K562 (cell line): ENCODE data around the gene CCDC9. TPM values are rescaled to one million over a fixed set of nuclear protein-coding genes. Genes with fewer than 3 reads are reported as not detected.

Experiments used
- ATAC-seq: fragments of 200-7000 bp; cut with Tn5 transposase; 3 replicates; pipeline ENCODE4 v1.9.1; 2020; ENCODE audit warnings: moderate library complexity
- BruUV-seq: library from RNA; stranded (reverse); fragments of 400-500 nt; replicated peaks from 2 replicates; lab custom pipeline; 2021; lab: Mats Ljungman, UMichigan
- CTCF ChIA-PET: fragments of 300-600 bp; formaldehyde crosslinking; extraction: SDS; loops from one replicate; lab custom pipeline; 2021; ENCODE audit warnings: low intra/inter-chr PET ratio; lab: Yijun Ruan, JAX
- POLR2A ChIA-PET: fragments of 300-600, 350-650 bp; sonication (Branson Sonifier 250); formaldehyde crosslinking; extraction: SDS; loops from one replicate; lab custom pipeline; 2021; ENCODE audit warnings: antibody characterized with exemption, inconsistent platforms; lab: Yijun Ruan, JAX
- DNase-seq, 4 experiments: peaks; one replicate each; pipeline versions ENCODE4 v3.0.0 to v3.0.0-alpha.2; 2011 to 2018; ENCODE audit warnings: low spot score in 3 of 4, mixed read lengths in 3 of 4; ENCODE audit errors: extremely low read depth in 1 of 4
- FAIRE-seq: peaks from 2 replicates; lab custom pipeline; 2011; peaks lifted over from hg19 to GRCh38; lab: Jason Lieb, UNC
- H2AFZ ChIP-seq: 2 replicates; pipeline ENCODE4 v1.6.0; 2011; ENCODE audit warnings: low read depth, low read length, control low read depth, inconsistent platforms
- H3K27ac ChIP-seq: fragments of 200-600 bp; 3 replicates; pipeline ENCODE4 v1.8.0; 2011; ENCODE audit warnings: low read depth, mild to moderate bottlenecking, control low read depth, inconsistent platforms, low read length, moderate library complexity, mixed read lengths; ENCODE audit errors: extremely low read depth
- H3K27me3 ChIP-seq, 2 experiments: fragments of 300-600 bp in 1 of 2; 2 replicates in 1 of 2; 3 replicates in 1 of 2; pipeline versions ENCODE4 v1.6.0 to v1.8.0; 2011; ENCODE audit warnings: inconsistent platforms in 2 of 2, low read length in 2 of 2, mild to moderate bottlenecking in 1 of 2, mixed read lengths in 1 of 2, moderate library complexity in 1 of 2; ENCODE audit not compliant: control insufficient read depth in 2 of 2, insufficient read depth in 2 of 2
- H3K36me3 ChIP-seq: fragments of 300-600 bp; 3 replicates; pipeline ENCODE4 v1.8.0; 2011; ENCODE audit warnings: mild to moderate bottlenecking, low read length, inconsistent platforms; ENCODE audit not compliant: control insufficient read depth, insufficient read depth
- H3K4me1 ChIP-seq, 2 experiments: fragments of 200-600 bp in 1 of 2; replicated peaks in 1 of 2; 2 replicates in 1 of 2; 3 replicates in 1 of 2; pipeline versions ENCODE4 v1.5.1 to v1.8.0; 2011; ENCODE audit warnings: inconsistent platforms in 2 of 2, low read length in 2 of 2, mild to moderate bottlenecking in 1 of 2, mixed read lengths in 1 of 2, moderate library complexity in 1 of 2; ENCODE audit not compliant: control insufficient read depth in 2 of 2, insufficient read depth in 2 of 2
- H3K4me2 ChIP-seq: 2 replicates; pipeline ENCODE4 v1.6.1; 2011; ENCODE audit warnings: low read length, control low read depth, inconsistent platforms, mixed read lengths; ENCODE audit not compliant: insufficient read depth
- H3K4me3 ChIP-seq: fragments of 200-600 bp; sonication (generic), shearing (Covaris generic); 2 replicates; pipeline ENCODE4 v1.5.1; 2016; ENCODE audit warnings: control low read depth, inconsistent platforms
- H3K79me2 ChIP-seq: fragments of 200-600 bp; 3 replicates; pipeline ENCODE4 v1.8.0; 2011; ENCODE audit warnings: low read length, inconsistent platforms; ENCODE audit not compliant: control insufficient read depth, insufficient read depth
- H3K9ac ChIP-seq, 2 experiments: 2 replicates each; pipeline versions ENCODE4 v1.6.0 to v1.6.1; 2011; ENCODE audit warnings: low read depth in 2 of 2, low read length in 2 of 2, control low read depth in 1 of 2, inconsistent platforms in 1 of 2, mild to moderate bottlenecking in 1 of 2, mixed read lengths in 1 of 2; ENCODE audit not compliant: insufficient read depth in 1 of 2
- H3K9me1 ChIP-seq: one replicate; pipeline ENCODE4 v1.6.0; 2011; ENCODE audit warnings: inconsistent platforms, mild to moderate bottlenecking, low read length, moderate library complexity; ENCODE audit not compliant: control insufficient read depth, insufficient read depth
- H3K9me3 ChIP-seq: replicated peaks from 2 replicates; pipeline ENCODE4 v1.5.1; 2011; ENCODE audit warnings: low read depth, low read length, inconsistent platforms; ENCODE audit not compliant: control insufficient read depth, insufficient read depth
- H4K20me1 ChIP-seq: replicated peaks from 2 replicates; pipeline ENCODE4 v1.6.1; 2011; ENCODE audit warnings: low read length, inconsistent platforms, mixed read lengths; ENCODE audit not compliant: control insufficient read depth, insufficient read depth
- CBFA2T3 ChIP-seq: fragments of 450-650 bp; IDR thresholded peaks from 2 replicates; pipeline ENCODE4 v1.6.1; 2017
- CBX2 ChIP-seq: fragments of 200-600 bp; sonication (generic); IDR thresholded peaks from one replicate; pipeline ENCODE4 v1.6.1; 2012; ENCODE audit warnings: mild to moderate bottlenecking, low read length, inconsistent platforms; ENCODE audit not compliant: insufficient read depth, poor library complexity, severe bottlenecking
- CTBP1 ChIP-seq: fragments of 450-650 bp; IDR thresholded peaks from 2 replicates; pipeline ENCODE4 v1.6.1; 2016; ENCODE audit warnings: borderline replicate concordance
- CXXC5 ChIP-seq: fragments of 250-450 bp; sonication (Bioruptor Pico); IDR thresholded peaks from 2 replicates; pipeline ENCODE4 v1.8.0; 2022; ENCODE audit warnings: inconsistent platforms, mild to moderate bottlenecking, moderate library complexity
- NR1H2 ChIP-seq: sonication (generic); formaldehyde crosslinking; IDR thresholded peaks from 2 replicates; pipeline ENCODE4 v1.4.0; 2020; ENCODE audit warnings: mild to moderate bottlenecking, missing genetic modification reagents
- PTBP1 ChIP-seq: fragments of 200-400 bp; formaldehyde crosslinking; IDR thresholded peaks from 2 replicates; pipeline ENCODE4 v1.6.1; 2017; ENCODE audit warnings: low read depth, low read length
- RCOR1 ChIP-seq, 2 experiments: IDR thresholded peaks; 2 replicates each; pipeline ENCODE4 v1.6.1; 2012; ENCODE audit warnings: low read depth in 2 of 2, low read length in 2 of 2, borderline replicate concordance in 1 of 2, improper control_type of control experiment in 1 of 2
- TBL1XR1 ChIP-seq, 2 experiments: IDR thresholded peaks; 2 replicates each; pipeline ENCODE4 v1.6.1; 2012; ENCODE audit warnings: improper control_type of control experiment in 2 of 2, low read length in 2 of 2, mild to moderate bottlenecking in 1 of 2
- USF1 ChIP-seq: sonication (generic); formaldehyde crosslinking; IDR thresholded peaks from 2 replicates; pipeline ENCODE4 v1.9.0; 2022; ENCODE audit warnings: mild to moderate bottlenecking, missing genetic modification reagents
- USF2 ChIP-seq: sonication (generic); formaldehyde crosslinking; IDR thresholded peaks from 2 replicates; pipeline ENCODE4 v1.5.0; 2020; ENCODE audit warnings: missing genetic modification reagents
- ZEB2 ChIP-seq: fragments of 450-650 bp; IDR thresholded peaks from 2 replicates; pipeline ENCODE4 v1.6.1; 2016
- ZNF121 ChIP-seq: sonication (generic); formaldehyde crosslinking; conservative IDR thresholded peaks from 2 replicates; pipeline ENCODE4 v1.8.0; 2022; ENCODE audit warnings: missing genetic modification reagents
- WGBS: fragments of 100-300 bp; shearing (Covaris generic); methylation state at CpG from one replicate; pipeline ENCODE4 v1.1.6; 2016; ENCODE audit warnings: low coverage, mixed read lengths; ENCODE audit not compliant: insufficient coverage; ENCODE audit errors: missing lambda C conversion rate; 5-methylcytosine and 5-hydroxymethylcytosine counted together
- in situ Hi-C: fragments of 300-500 bp; cut with MboI; formaldehyde crosslinking; loops from 4 replicates; pipeline ENCODE4 v1.15.0; 2018; ENCODE audit warnings: inconsistent platforms, mixed read lengths
- intact Hi-C: fragments of 100-400 bp; cut with micrococcal nuclease; formaldehyde crosslinking; loops from 2 replicates; pipeline ENCODE4 v1.14.2; 2022
- polyA plus RNA-seq, 8 experiments: library from polyadenylated mRNA; depleted of rRNA in 4 of 8; stranded (reverse) in 5 of 8; unstranded in 3 of 8; fragments of >200 nt; fragmentation: Nextera tagmentation in 2 of 8; fragmentation: Illumina TruSeq in 1 of 8; extraction: Ambion mirVana in 2 of 8; extraction: Trizol in 1 of 8; gene quantifications; 2 replicates each; pipeline versions ENCODE4 v1.2.1 to v1.2.3, GENCODE V29; 2011 to 2014; ENCODE audit warnings: inconsistent platforms in 1 of 8, missing spikeins in 1 of 8
- total RNA-seq, 7 experiments: library from RNA; depleted of rRNA in 6 of 7; stranded (reverse); fragments of >200 nt in 6 of 7; fragmentation: Illumina TruSeq in 2 of 7; extraction: Trizol in 2 of 7; gene quantifications; 2 replicates each; pipeline versions ENCODE4 v1.2.1 to v1.2.3, GENCODE V29; 2011 to 2021; ENCODE audit warnings: low replicate concordance in 1 of 7

CCDC9 gene
- total and polyA plus RNA-seq, 9 of the 15 experiments (the other 6 are each of a cell fraction or from before 2014, with no cell fraction given) = 0.23 to 38.6 (median 8.4) TPM

GRCh38 chr19:47236072-47236675 lies 20.2 kb upstream of the CCDC9 start:
- intact Hi-C loops (no loop called here), in situ Hi-C loops (no loop called here)
- Histone ChIP-seq H3K9me3 (no peaks in the 10 kb centered on the region), H3K36me3 (no peaks in the 10 kb centered on the region), H3K4me3 (no peak overlapping the region), H3K9ac (peak overlapping the region in 1 of 2 experiments; percentile 82; a peak in 1 of 4 replicates), H3K4me1 (peaks cover 14 to 33% of the 10 kb centered on the region in 2 experiments), H3K79me2 (no peaks in the 10 kb centered on the region), H3K9me1 (no peaks in the 10 kb centered on the region), H2AFZ (0 out of 2 replicates have a peak overlapping the region, but pooled peaks have one; percentile 9), H3K27ac (no peak overlapping the region), H3K27me3 (no peaks in the 10 kb centered on the region; a peak in 1 of 5 replicates), H3K4me2 (no peak overlapping the region), H4K20me1 (no peaks in the 10 kb centered on the region)
- BruUV-seq = no TSS peak
- TF ChIP-seq PTBP1 (0 out of 2 replicates have a peak, but pooled peaks have one; percentile 26), USF1 (CRISPR knock-in tag) (0 out of 2 replicates have a peak, but pooled peaks have one; percentile 20), CBFA2T3 (no peak), USF2 (CRISPR knock-in tag) (no peak), RCOR1 (IDR thresholded peaks at IDR 0.05; ENCODE audit: borderline replicate concordance in 1 of 2, low read depth in 2 of 2, low read length in 2 of 2) (peak in 1 of 2 experiments; percentile 46; a peak in 1 of 4 replicates), CXXC5 (0 out of 2 replicates have a peak, but pooled peaks have one; percentile 15), ZEB2 (0 out of 2 replicates have a peak, but pooled peaks have one; percentile 16), CTBP1 (peak; percentile 81; the same call in 1 of the 2 replicates), TBL1XR1 (IDR thresholded peaks at IDR 0.05; ENCODE audit: low read length in 2 of 2) (no peak), NR1H2 (CRISPR knock-in tag) (no peak), CBX2 (no peak), ZNF121 (CRISPR knock-in tag) (peak; percentile 35)
- DNase-seq (peak in 1 of 4 experiments; percentile 46), ATAC-seq (no peak), FAIRE-seq (no peak)
- ChIA-PET CTCF (no interaction called here), POLR2A (interaction anchor here (0.6 to 2.2 kb wide), 3 partner anchors 10 to 148 kb away, joined by 3 to 15 read pairs (median 3); no protein-coding TSS in a partner anchor)
- 16% methylated on average over 12 of the region's 12 CpGs for WGBS
